Fibroblast of pulmonary artery (primary cell): ENCODE data around the gene RPS28.
A peak's percentile ranks its signal among the peaks of the same experiment; 100 is the strongest.
"Not testable (repeated sequence)": the region's sequence is repeated elsewhere in the genome, so short reads cannot be mapped to it uniquely, and the experiment has no call there.

Experiments used
- DNase-seq: peaks from one replicate; pipeline ENCODE4 v3.0.0-alpha.2; 2010; ENCODE audit warnings: low read depth
- H3K4me3 ChIP-seq: replicated peaks from 2 replicates; pipeline ENCODE4 v1.5.1; 2011; ENCODE audit warnings: low read depth, mild to moderate bottlenecking, control low read depth, low read length, moderate library complexity
- CTCF ChIP-seq: IDR thresholded peaks from 2 replicates; pipeline ENCODE4 v1.5.1; 2011; ENCODE audit warnings: mild to moderate bottlenecking, control low read depth, low read length, inconsistent platforms; ENCODE audit errors: missing control alignments

The RPS28 gene

GRCh38 chr19:8321067-8321985 is at the start of gene RPS28, which contains the start of gene NDUFA7:
RPS28 (plus strand) TSS chr19:8321496; CDS start chr19:8321531, 35 bp downstream.
NDUFA7 (minus strand) TSS chr19:8321375; CDS start chr19:8321358, 17 bp downstream.
- TF ChIP-seq CTCF: peak; percentile 1
- H3K4me3 ChIP-seq: peak within 1 kb of the TSS; percentile 100
- peak; percentile 98 for DNase-seq

GRCh38 chr19:8276508-8276907 is 44.8 kb upstream of the RPS28 start:
- not testable (repeated sequence) for DNase-seq, H3K4me3 ChIP-seq

DNA sequence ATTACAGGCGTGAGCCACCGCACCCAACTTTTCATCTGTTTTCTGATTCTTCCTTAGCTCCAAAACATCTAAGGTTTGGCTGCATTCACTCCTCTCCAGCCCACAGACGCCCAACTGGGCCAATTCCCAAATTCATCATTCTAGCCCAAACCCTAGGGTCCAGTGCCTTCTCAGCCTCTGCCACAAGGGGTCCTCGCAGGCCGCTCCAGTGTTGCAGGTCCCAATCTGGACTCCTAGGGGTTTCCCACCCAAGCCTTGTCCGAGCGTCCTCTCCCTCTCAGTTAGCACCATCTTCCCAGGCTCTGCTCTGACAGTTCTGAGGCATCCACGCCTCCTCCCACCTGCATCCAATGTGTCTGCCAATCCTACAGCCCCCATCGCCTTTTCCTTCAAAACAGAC is 30.0 kb upstream of the RPS28 start:
- not testable (repeated sequence) for DNase-seq, H3K4me3 ChIP-seq

DNA sequence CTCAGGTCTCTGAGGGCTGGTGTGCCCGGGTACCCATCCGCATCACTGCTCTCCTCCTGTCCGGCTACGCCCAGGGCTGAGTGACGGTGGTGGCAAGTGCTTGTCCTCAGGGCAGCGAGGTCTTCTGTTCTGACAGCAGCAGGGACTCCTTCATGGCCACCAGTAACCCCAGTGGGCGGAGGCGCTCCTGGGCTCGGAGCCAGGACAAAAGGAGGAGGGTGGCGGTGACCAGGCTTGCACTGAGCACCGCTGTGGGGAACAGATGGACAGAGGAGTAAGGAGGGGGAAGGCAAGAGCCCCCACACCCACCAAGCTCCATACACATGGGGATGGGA is 19.0 kb upstream of the RPS28 start:
- no peak for TF ChIP-seq CTCF
- DNase-seq: no peak
- no peak overlapping the region for H3K4me3 ChIP-seq

GRCh38 chr19:8302734-8303133 is 18.6 kb upstream of the RPS28 start:
- no peak for DNase-seq
- H3K4me3 ChIP-seq: no peak overlapping the region
- no peak for TF ChIP-seq CTCF

GRCh38 chr19:8304841-8305621 is 16.3 kb upstream of the RPS28 start:
- DNase-seq: no peak
- H3K4me3 ChIP-seq: no peak overlapping the region
- no peak for TF ChIP-seq CTCF

GRCh38 chr19:8305798-8306197 is 15.5 kb upstream of the RPS28 start:
- no peak for DNase-seq
- no peak overlapping the region for H3K4me3 ChIP-seq
- no peak for TF ChIP-seq CTCF
